Neural cell (in vitro differentiated cells): ENCODE measurements around the gene BTG2. TPM values are rescaled to one million over a fixed set of nuclear protein-coding genes. Genes with fewer than 3 reads are reported as not detected.

Experiments
- H2AFZ ChIP-seq: fragments of 200-600, 300-800 bp; sonication (generic), shearing (Covaris generic); 2 replicates; pipeline ENCODE4 v1.6.0; 2014; ENCODE audit warnings: low read depth, mild to moderate bottlenecking, antibody characterized with exemption, low read length, moderate library complexity
- H3F3A ChIP-seq: fragments of 200-600 bp; shearing (Covaris generic); 2 replicates; pipeline ENCODE4 v1.6.1; 2016; ENCODE audit warnings: mild to moderate bottlenecking, moderate library complexity, mixed read lengths, antibody characterized with exemption, low read length; ENCODE audit not compliant: insufficient read depth, poor library complexity, severe bottlenecking
- H3K27ac ChIP-seq: fragments of 200-600, 300-800 bp; sonication (generic), shearing (Covaris generic); 2 replicates; pipeline ENCODE4 v1.5.1; 2014; ENCODE audit warnings: mild to moderate bottlenecking, low read length, moderate library complexity
- H3K27me3 ChIP-seq: fragments of 300-800, 200-600 bp; sonication (generic), shearing (Covaris generic); 2 replicates; pipeline ENCODE4 v1.6.0; 2014; ENCODE audit warnings: mild to moderate bottlenecking, low read depth, low read length, moderate library complexity; ENCODE audit not compliant: insufficient read depth
- H3K36me3 ChIP-seq: fragments of 300-800, 200-600 bp; sonication (generic), shearing (Covaris generic); 2 replicates; pipeline ENCODE4 v1.5.1; 2014; ENCODE audit warnings: mild to moderate bottlenecking, antibody characterized with exemption, low read length, moderate library complexity; ENCODE audit not compliant: insufficient read depth
- H3K4me2 ChIP-seq: fragments of 300-800, 200-600 bp; sonication (generic), shearing (Covaris generic); 2 replicates; pipeline ENCODE4 v1.6.0; 2014; ENCODE audit warnings: mild to moderate bottlenecking, low read length
- H3K4me3 ChIP-seq: fragments of 300-800, 200-600 bp; sonication (generic), shearing (Covaris generic); 2 replicates; pipeline ENCODE4 v1.5.1; 2014; ENCODE audit warnings: mild to moderate bottlenecking, low read length, moderate library complexity
- H3K79me2 ChIP-seq: fragments of 200-600 bp; shearing (Covaris generic); replicated peaks from 2 replicates; pipeline ENCODE4 v1.6.0; 2014; ENCODE audit warnings: mild to moderate bottlenecking, low read length, moderate library complexity; ENCODE audit not compliant: insufficient read depth
- H3K9ac ChIP-seq: fragments of 300-800, 200-600 bp; sonication (generic), shearing (Covaris generic); 2 replicates; pipeline ENCODE4 v1.6.1; 2016; ENCODE audit warnings: mild to moderate bottlenecking, low read length, mixed read lengths
- H3K9me2 ChIP-seq: fragments of 200-600 bp; shearing (Covaris generic); 2 replicates; pipeline ENCODE4 v1.6.1; 2016; ENCODE audit warnings: mild to moderate bottlenecking, low read length, mixed read lengths; ENCODE audit not compliant: insufficient read depth
- H3K9me3 ChIP-seq: fragments of 200-600, 300-800 bp; sonication (generic), shearing (Covaris generic); 2 replicates; pipeline ENCODE4 v1.6.1; 2016; ENCODE audit warnings: mild to moderate bottlenecking, mixed run types, low read length, moderate library complexity, mixed read lengths
- H4K20me1 ChIP-seq: fragments of 200-600 bp; shearing (Covaris generic); 2 replicates; pipeline ENCODE4 v1.6.1; 2016; ENCODE audit warnings: mild to moderate bottlenecking, mixed run types; ENCODE audit not compliant: insufficient read depth
- EP300 ChIP-seq: fragments of 450-650 bp; conservative IDR thresholded peaks from 2 replicates; pipeline ENCODE4 v1.6.1; 2014; ENCODE audit warnings: antibody characterized with exemption, mild to moderate bottlenecking, moderate library complexity; ENCODE audit not compliant: poor library complexity, severe bottlenecking
- EZH2 ChIP-seq: fragments of 200-600, 300-800 bp; shearing (Covaris generic), sonication (generic); IDR thresholded peaks from 2 replicates; pipeline ENCODE4 v1.6.1; 2014; ENCODE audit warnings: antibody characterized with exemption, low read length, borderline replicate concordance, mild to moderate bottlenecking; ENCODE audit not compliant: insufficient read depth, poor library complexity, severe bottlenecking
- RAD21 ChIP-seq: fragments of 450-650 bp; conservative IDR thresholded peaks from 2 replicates; pipeline ENCODE4 v1.6.1; 2014; ENCODE audit warnings: antibody characterized with exemption, mild to moderate bottlenecking, moderate library complexity
- SMC3 ChIP-seq: fragments of 450-650 bp; conservative IDR thresholded peaks from 2 replicates; pipeline ENCODE4 v1.6.1; 2014; ENCODE audit warnings: antibody characterized with exemption, mild to moderate bottlenecking, moderate library complexity; ENCODE audit not compliant: poor library complexity
- TAF1 ChIP-seq: IDR thresholded peaks from 2 replicates; pipeline ENCODE4 v1.6.1; 2012; ENCODE audit warnings: low read depth
- polyA plus RNA-seq: library from polyadenylated mRNA; depleted of rRNA; stranded (reverse); fragments of >200 nt; gene quantifications from 2 replicates; pipeline ENCODE4 v1.2.3, GENCODE V29; 2014
- TF ChIP-seq, protein P1 (sequence below): IDR thresholded peaks from 2 replicates; pipeline ENCODE4 v1.6.1; 2012; ENCODE audit warnings: borderline replicate concordance
- TF ChIP-seq, protein P2 (sequence below): fragments of 450-650 bp; IDR thresholded peaks from 2 replicates; pipeline ENCODE4 v1.5.1; 2014; ENCODE audit warnings: antibody characterized with exemption, mild to moderate bottlenecking, moderate library complexity; ENCODE audit not compliant: poor library complexity, severe bottlenecking

The BTG2 gene
- polyA plus RNA-seq, 1 donor from 2014 or later: 4.1 TPM

DNA sequence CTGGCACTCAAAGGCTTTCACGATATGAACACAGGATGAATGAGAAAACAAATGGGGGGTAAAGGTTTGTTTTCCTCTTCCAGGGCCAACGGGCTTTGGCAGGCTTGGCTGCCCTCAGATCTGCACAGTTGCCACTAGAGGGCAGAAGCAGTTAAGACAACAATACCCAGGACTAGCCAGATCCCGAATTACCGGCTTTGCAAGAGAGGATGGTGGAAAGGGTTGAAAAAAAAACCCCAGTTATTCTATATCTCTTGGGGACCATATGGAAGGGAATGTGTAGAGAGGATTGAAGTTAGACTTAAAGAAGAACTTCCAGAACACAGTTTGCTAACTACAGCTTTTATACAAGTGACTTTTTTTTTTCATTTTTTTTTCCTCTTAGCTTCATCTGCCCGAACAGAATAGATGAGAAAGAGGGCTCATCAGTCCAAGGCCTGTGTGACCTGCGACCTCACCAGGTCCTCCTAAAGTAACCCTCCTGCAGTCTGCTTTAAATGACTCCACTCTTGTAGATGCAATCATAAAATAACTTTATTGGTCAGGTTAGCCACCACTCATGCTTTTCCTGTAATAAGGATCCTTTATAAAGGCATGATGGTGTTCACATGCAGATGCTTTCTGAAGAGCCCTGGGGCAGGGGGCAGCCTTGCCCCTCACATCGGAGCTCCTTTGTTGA lies 34.9 kb downstream of the BTG2 start:
- H2AFZ ChIP-seq: no peak overlapping the region
- no peak overlapping the region for H3K4me3 ChIP-seq
- no peaks in the 10 kb centered on the region for H3K79me2 ChIP-seq
- no peaks in the 10 kb centered on the region for H3K9me3 ChIP-seq
- peak overlapping the region; percentile 14 for H3K9ac ChIP-seq
- peak; percentile 96 for TF ChIP-seq SMC3
- TF ChIP-seq RAD21: peak; percentile 96
- no peak for TF ChIP-seq EP300
- TF ChIP-seq, protein P1, sequence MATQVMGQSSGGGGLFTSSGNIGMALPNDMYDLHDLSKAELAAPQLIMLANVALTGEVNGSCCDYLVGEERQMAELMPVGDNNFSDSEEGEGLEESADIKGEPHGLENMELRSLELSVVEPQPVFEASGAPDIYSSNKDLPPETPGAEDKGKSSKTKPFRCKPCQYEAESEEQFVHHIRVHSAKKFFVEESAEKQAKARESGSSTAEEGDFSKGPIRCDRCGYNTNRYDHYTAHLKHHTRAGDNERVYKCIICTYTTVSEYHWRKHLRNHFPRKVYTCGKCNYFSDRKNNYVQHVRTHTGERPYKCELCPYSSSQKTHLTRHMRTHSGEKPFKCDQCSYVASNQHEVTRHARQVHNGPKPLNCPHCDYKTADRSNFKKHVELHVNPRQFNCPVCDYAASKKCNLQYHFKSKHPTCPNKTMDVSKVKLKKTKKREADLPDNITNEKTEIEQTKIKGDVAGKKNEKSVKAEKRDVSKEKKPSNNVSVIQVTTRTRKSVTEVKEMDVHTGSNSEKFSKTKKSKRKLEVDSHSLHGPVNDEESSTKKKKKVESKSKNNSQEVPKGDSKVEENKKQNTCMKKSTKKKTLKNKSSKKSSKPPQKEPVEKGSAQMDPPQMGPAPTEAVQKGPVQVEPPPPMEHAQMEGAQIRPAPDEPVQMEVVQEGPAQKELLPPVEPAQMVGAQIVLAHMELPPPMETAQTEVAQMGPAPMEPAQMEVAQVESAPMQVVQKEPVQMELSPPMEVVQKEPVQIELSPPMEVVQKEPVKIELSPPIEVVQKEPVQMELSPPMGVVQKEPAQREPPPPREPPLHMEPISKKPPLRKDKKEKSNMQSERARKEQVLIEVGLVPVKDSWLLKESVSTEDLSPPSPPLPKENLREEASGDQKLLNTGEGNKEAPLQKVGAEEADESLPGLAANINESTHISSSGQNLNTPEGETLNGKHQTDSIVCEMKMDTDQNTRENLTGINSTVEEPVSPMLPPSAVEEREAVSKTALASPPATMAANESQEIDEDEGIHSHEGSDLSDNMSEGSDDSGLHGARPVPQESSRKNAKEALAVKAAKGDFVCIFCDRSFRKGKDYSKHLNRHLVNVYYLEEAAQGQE: no peak
- TF ChIP-seq, protein P2, sequence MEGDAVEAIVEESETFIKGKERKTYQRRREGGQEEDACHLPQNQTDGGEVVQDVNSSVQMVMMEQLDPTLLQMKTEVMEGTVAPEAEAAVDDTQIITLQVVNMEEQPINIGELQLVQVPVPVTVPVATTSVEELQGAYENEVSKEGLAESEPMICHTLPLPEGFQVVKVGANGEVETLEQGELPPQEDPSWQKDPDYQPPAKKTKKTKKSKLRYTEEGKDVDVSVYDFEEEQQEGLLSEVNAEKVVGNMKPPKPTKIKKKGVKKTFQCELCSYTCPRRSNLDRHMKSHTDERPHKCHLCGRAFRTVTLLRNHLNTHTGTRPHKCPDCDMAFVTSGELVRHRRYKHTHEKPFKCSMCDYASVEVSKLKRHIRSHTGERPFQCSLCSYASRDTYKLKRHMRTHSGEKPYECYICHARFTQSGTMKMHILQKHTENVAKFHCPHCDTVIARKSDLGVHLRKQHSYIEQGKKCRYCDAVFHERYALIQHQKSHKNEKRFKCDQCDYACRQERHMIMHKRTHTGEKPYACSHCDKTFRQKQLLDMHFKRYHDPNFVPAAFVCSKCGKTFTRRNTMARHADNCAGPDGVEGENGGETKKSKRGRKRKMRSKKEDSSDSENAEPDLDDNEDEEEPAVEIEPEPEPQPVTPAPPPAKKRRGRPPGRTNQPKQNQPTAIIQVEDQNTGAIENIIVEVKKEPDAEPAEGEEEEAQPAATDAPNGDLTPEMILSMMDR: peak; percentile 94
- no peak overlapping the region for H3K27ac ChIP-seq
- no peaks in the 10 kb centered on the region for H4K20me1 ChIP-seq
- H3F3A ChIP-seq: no peaks in the 10 kb centered on the region
- H3K36me3 ChIP-seq: no peaks in the 10 kb centered on the region
- H3K4me2 ChIP-seq: no peak overlapping the region
- H3K27me3 ChIP-seq: no peaks in the 10 kb centered on the region
- H3K9me2 ChIP-seq: no peaks in the 10 kb centered on the region

DNA sequence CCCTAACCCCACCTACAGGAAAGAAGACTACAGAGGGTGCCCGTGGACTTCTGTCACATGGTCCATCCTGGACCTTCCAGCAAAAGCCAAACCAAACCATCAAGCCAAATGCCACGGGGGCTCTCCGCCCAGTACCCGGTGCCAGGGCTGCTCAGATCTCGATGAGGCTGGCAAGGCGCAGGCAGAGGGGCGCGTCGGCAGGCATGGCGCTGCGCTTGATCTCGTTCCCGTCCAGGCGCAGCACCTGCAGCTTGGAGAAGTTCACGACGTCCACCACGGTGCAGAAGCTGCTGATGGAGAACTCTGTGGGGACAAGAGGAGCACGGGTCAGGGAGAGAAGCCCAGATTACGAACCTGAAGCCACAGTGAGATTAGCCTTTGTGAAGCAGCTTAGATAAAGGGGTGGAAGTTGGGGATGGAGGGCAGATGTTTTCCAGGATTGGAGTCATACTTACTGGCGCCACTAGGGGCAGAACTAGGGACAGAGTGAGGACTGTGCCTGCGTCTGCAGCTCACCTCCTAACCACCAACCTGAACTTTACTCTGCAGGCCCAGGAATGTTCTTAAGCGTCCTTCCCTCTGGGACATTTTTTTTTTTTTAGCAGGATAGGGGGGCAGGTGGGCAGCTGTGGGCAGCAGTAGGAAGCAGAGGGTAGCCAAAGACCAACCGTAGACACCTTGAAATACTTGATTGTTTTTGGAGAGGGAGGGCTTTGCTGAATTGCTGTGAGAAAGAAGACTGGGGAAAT lies 37.0 kb downstream of the BTG2 start:
- H3K4me2 ChIP-seq: no peak overlapping the region
- no peak for TF ChIP-seq EZH2
- peak; percentile 19 for TF ChIP-seq SMC3
- TF ChIP-seq, protein P1: no peak
- TF ChIP-seq TAF1: no peak
- TF ChIP-seq, protein P2: peak; percentile 67
- TF ChIP-seq RAD21: peak; percentile 41
- no peaks in the 10 kb centered on the region for H3K27me3 ChIP-seq
- no peaks in the 10 kb centered on the region for H3K79me2 ChIP-seq
- no peak overlapping the region for H2AFZ ChIP-seq
- no peaks in the 10 kb centered on the region for H3K9me2 ChIP-seq
- no peak overlapping the region for H3K27ac ChIP-seq
- H3K9ac ChIP-seq: no peak overlapping the region
- H3F3A ChIP-seq: no peaks in the 10 kb centered on the region
- H3K36me3 ChIP-seq: no peaks in the 10 kb centered on the region
- no peak overlapping the region for H3K4me3 ChIP-seq
- H3K9me3 ChIP-seq: no peaks in the 10 kb centered on the region
- H4K20me1 ChIP-seq: no peaks in the 10 kb centered on the region
